Measurements from ENCODE around the gene OR2T8.

GRCh38 chr1:247942624-247943023 lies 22.6 kb downstream of the OR2T8 start:
- no peak for TF ChIP-seq CTCF (IDR thresholded peaks at IDR 0.05; ENCODE audit: control extremely low read depth in 1 of 3, insufficient read depth in 1 of 3, low read depth in 1 of 3, low read length in 3 of 3)
- no peak for TF ChIP-seq ZNF274 (IDR thresholded peaks at IDR 0.05; ENCODE audit: borderline replicate concordance, extremely low read depth, low read length)
- TF ChIP-seq POLR2A (IDR thresholded peaks at IDR 0.05; ENCODE audit: control extremely low read depth in 1 of 2, low read depth in 2 of 2, low read length in 2 of 2): no peak
- TF ChIP-seq ATF3 (IDR thresholded peaks at IDR 0.05; ENCODE audit: insufficient read depth, low read depth, low read length): no peak
- no peak for TF ChIP-seq SP2 (IDR thresholded peaks at IDR 0.05; ENCODE audit: low read length)
- TF ChIP-seq EP300 (IDR thresholded peaks at IDR 0.05; ENCODE audit: borderline replicate concordance in 1 of 2, low read depth in 2 of 2, low read length in 2 of 2): no peak
- TF ChIP-seq MAFK (IDR thresholded peaks at IDR 0.05; ENCODE audit: low read depth, low read length): no peak
- TF ChIP-seq RXRA (IDR thresholded peaks at IDR 0.05; ENCODE audit: insufficient read depth, low read depth, low read length): no peak
- TF ChIP-seq MAX (IDR thresholded peaks at IDR 0.05): no peak
- no peak for TF ChIP-seq POLR2AphosphoS5 (IDR thresholded peaks at IDR 0.05; ENCODE audit: low read depth, low read length)
- no peak for TF ChIP-seq KDM1A (IDR thresholded peaks at IDR 0.05; ENCODE audit: borderline replicate concordance, low read length)
- TF ChIP-seq CEBPB (IDR thresholded peaks at IDR 0.05; ENCODE audit: low read depth, low read length): no peak

Measured in H1 (cell line).